HL-60/S4 treated with retinoic acid at 250 ng/mL for 4 days and 3 days (cell line): ENCODE measurements around the gene MGRN1.

Source experiments
- in situ Hi-C: fragments of 300-500 bp; cut with MboI; formaldehyde crosslinking; loops from 2 replicates; pipeline ENCODE4 v1.7.0; 2022; ENCODE audit warnings: low sequenced_read_pairs

Gene MGRN1

DNA sequence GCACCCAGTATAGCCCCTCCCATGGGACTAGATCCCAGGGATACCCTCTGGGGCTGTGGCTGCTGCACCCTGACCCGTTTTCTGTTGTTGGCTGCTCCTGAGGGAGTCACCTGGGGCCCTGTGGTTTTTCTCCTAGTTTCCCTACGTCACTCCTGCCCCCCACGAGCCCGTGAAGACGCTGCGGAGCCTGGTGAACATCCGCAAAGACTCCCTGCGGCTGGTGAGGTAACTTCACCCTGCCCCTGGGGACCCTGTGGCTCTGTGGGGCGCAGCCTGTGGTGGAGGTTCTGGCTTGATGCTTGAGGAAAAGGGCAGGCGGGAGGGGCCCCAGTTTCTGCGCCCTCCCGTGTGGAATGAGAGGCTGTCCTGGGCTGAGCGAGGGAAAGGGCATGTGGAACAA, 27.2 kb downstream of the MGRN1 start:
- in situ Hi-C loops = no loop called here

GRCh38 chr16:4652561-4652960, 27.9 kb downstream of the MGRN1 start:
- in situ Hi-C loops = no loop called here

DNA sequence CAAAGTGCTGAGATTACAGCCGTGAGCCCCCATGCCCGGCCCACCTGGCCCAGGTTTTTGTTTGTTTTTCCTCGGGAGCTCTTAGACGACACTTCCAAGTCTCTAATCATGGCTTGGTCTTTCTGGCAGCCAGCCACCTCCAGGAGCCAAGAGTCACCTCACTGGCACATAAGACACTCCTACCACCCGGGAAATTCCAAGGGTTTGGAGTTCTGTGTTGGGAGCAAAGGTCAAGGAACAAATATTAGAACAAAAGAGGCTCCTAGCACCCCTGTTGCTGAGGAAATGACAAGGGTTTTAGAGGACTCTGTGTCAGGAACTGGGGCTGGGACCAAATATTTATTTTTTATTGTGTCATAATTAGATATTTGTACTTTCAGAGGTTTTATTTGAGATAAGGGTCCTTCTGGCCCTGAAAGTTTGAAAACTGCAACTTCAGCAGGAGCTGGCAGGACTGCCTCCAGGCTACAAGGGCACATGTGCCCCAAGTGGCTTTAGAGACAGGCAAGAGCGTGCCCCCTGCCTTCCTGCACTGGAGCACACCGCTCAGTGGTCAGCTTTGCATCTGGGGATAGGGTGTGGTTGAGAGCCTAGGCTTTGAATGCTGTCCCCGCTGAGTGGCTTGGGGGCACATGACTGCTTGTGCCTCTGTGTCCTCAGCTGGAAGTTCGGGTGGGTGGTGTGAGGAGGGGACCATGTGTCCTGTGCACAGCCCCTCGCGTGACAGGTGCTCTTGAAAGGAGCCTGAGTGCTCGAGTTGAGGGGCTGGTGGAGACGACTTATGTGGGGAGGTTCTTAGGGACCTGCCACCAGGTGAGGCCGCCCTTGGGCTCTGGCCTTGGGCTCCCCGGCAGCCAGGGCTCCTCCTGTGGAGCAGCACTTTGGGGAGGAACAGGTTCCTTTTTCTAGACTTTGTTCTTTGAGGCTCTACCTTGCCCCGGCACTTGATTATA, 29.7 kb downstream of the MGRN1 start:
- in situ Hi-C loops = no loop called here

- in situ Hi-C loops = no loop called here
Measured at GRCh38 chr16:4654964-4655590, 30.5 kb downstream of the MGRN1 start.

- in situ Hi-C loops = no loop called here
Measured at GRCh38 chr16:4655801-4656200, 31.2 kb downstream of the MGRN1 start.

DNA sequence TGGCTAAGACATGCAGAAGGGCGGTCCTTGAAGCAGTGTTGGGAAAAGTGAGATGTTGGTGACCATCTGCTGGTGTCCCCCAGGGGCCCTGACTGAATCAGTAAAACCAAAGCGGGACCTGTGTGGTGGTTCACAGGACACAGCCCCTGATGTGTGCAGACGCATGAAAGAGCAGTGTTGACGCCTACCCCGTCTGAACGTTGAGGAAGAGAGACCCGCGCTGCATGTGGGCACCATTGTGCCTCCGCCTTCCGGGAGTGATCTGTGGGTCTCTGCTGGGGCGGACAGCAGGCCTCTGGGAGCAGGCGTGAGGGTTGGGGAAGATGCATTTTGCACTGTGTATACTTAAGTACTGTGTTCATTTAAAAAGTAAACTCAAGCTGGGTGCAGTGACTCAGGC, 31.6 kb downstream of the MGRN1 start:
- in situ Hi-C loops = no loop called here

GRCh38 chr16:4656695-4657686, 32.4 kb downstream of the MGRN1 start:
- in situ Hi-C loops = no loop called here

GRCh38 chr16:4659363-4660353, 35.0 kb downstream of the MGRN1 start:
- in situ Hi-C loops = no loop called here

GRCh38 chr16:4660454-4661007, 35.9 kb downstream of the MGRN1 start:
- in situ Hi-C loops = no loop called here

DNA sequence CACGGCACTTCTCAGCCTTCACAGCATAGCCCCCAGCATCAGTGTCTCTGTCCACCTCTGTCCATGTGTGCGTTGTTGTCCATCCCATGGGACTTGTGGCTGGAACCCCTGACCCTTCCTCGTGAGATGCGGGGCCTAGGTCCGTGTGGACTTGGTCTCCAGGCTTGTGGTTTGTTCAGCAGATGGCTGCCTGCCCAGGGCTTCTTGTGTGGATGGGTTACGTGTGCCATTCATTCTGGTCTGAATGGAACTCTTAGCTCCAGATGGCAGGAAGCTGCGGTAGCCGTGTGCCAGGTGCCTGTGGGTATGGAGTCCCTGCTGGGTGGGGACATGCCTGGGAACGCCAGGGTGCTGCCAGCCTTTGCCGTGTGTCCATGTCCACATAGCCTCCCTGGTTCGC, 37.0 kb downstream of the MGRN1 start:
- in situ Hi-C loops = no loop called here

DNA sequence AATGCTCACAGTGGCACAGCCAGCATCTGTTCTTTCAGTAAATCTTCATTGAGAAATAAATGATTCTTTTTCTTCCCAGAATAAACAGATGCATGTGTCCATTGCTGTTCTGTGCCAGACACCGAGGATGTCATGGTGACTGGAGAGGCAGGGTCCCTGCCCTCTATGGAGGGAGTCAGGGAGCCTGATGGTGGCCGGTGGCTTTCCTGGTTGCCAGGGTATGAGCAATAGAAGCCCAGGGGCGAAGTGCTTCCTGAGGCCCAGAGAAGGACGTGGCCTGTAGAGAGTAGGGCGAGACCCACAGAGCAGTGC, 38.8 kb downstream of the MGRN1 start:
- in situ Hi-C loops = no loop called here

- in situ Hi-C loops = no loop called here
Measured at GRCh38 chr16:4663777-4664465, 39.3 kb downstream of the MGRN1 start.

DNA sequence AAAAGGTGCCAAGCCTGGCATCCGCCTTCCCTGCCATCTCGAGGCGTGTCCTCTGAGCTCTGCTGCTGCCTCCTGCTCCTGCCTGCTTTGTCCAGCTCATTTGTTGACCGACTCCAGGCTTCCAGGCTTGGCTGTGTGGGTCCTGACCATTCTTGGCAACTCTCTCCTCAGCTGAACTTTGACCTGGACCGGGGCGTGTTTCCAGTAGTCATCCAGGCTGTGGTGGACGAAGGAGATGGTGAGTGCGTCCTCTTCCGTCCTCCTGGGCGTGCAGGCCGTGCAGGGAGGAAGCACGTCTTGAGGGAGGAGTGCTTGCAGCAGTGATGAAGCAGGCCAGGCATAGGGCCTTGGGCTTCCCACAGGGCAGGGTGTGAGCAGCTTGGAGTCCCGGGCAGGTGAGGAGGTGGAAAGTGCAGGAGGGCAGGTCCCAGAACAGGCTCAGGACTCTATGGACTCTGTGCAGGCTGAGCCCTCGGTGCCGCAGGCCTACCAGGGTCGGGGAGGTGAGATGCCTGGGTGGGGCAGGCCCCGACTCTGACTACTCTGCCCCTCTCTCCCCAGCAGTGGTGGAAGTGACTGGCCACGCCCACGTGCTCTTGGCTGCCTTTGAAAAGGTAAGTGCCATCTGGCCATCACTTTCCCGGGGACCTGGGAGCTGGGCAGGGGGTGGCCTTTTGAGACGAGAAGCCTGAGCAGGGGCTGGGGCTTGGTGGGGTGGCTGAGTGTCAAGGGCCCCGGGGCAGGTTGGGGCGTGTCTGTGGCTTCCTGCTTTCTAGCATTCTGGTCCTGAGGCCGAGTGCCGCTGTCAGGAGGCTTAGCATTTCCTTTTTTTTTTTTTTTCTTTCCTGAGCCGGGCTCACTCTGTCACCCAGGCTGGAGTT, 40.2 kb downstream of the MGRN1 start:
- in situ Hi-C loops = no loop called here

- in situ Hi-C loops = no loop called here
Measured at GRCh38 chr16:4666537-4667202, 42.0 kb downstream of the MGRN1 start.

DNA sequence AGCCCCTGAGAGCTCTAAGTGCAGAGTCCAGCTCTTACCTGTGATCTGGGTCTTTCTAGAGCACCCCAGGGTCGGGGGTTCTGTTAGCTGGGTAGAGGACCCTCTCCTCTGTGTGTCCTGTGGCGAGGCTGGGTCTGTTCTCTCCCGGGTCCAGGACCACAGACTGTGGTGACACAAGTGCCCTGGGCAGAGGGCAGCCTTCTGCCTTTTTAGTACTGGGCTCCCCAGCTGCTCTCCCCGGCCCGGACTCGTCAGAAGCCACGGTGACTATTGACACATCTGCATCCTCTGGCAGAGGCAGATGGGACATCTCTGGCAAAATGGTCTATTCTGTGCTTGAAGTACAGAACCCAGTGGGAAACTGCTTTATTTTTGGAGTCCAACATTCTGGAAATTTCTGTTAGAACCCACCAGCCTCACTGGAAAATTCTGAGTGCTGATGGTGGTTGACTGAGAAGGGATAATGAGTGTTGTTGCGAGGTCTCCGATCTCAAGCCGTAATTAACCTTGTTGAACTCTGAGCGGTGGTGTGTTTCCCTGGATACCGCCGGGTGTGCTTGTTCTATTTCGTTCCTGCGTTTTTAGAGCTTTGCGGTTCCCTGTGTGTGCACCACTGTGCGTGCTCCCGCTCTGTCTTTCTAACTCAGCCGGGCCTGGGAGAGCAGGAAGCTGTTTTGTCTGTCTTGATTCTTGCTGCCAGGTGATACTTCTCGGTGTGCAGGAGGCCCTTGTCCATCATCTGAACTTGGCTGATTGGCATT, 42.8 kb downstream of the MGRN1 start:
- in situ Hi-C loops = no loop called here

DNA sequence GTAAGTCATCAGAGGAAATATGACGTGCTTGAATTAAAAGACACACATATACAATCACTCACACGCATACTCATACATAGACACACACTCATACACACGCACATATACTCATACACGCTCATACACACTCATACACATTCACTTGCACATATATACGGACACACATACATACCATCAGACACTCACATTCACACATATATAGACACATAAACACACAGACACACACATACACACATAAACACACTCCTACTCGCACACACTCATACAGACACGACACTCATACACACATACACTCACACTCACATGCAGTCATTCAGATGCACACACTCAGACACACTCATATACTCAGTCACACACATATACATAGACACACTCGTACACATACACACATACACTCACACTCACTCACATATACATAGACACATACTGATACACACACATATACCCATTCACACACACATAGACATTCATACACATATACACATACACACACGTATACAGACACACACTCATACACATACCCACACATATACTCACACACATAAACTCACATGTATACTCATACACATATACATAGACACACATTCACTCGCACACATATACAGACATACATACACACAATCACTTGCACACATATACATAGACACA, 43.8 kb downstream of the MGRN1 start:
- in situ Hi-C loops = no loop called here
